Stomach smooth muscle (tissue), 2 donors: ENCODE results near the gene BFSP1.

Experiments
- H3K27ac ChIP-seq: one replicate; pipeline ENCODE4 v1.7.0; 2013; ENCODE audit warnings: mild to moderate bottlenecking, low read length, inconsistent platforms
- H3K27me3 ChIP-seq, 2 donors: one replicate each; pipeline ENCODE4 v1.7.0; 2013; ENCODE audit warnings: low read length in 2 of 2; ENCODE audit not compliant: insufficient read depth in 2 of 2, control insufficient read depth in 1 of 2
- H3K36me3 ChIP-seq, 2 donors: one replicate each; pipeline ENCODE4 v1.7.0; 2013; ENCODE audit warnings: low read length in 2 of 2; ENCODE audit not compliant: control insufficient read depth in 2 of 2, insufficient read depth in 2 of 2
- H3K4me1 ChIP-seq: one replicate; pipeline ENCODE4 v1.7.0; 2013; ENCODE audit warnings: low read length; ENCODE audit not compliant: control insufficient read depth, insufficient read depth
- H3K4me3 ChIP-seq, 2 donors: one replicate each; pipeline ENCODE4 v1.7.0; 2013; ENCODE audit warnings: low read length in 2 of 2
- H3K9ac ChIP-seq, 2 donors: one replicate each; pipeline ENCODE4 v1.7.0; 2013; ENCODE audit warnings: low read length in 2 of 2, mild to moderate bottlenecking in 1 of 2
- H3K9me3 ChIP-seq, 2 donors: one replicate each; pipeline ENCODE4 v1.7.0; 2013; ENCODE audit warnings: low read length in 2 of 2; ENCODE audit not compliant: control insufficient read depth in 2 of 2
- donor health status: healthy.
- donor health status: Pancreatic carcinoma.

The BFSP1 gene

GRCh38 chr20:17446171-17446570, 85.0 kb downstream of the BFSP1 start:
- Histone ChIP-seq H3K27ac (no peak overlapping the region), H3K4me3 (no peak overlapping the region), H3K9ac (no peak overlapping the region), H3K36me3 (no peaks in the 10 kb centered on the region), H3K4me1 (no peaks in the 10 kb centered on the region), H3K9me3 (peaks cover 6 to 7% of the 10 kb centered on the region in 2 donors), H3K27me3 (peaks cover 0 to 12% of the 10 kb centered on the region in 2 donors)

- H3K9ac ChIP-seq: no peak overlapping the region
- peaks cover 0 to 12% of the 10 kb centered on the region in 2 donors for H3K27me3 ChIP-seq
- H3K9me3 ChIP-seq: peaks cover 4 to 7% of the 10 kb centered on the region in 2 donors
- H3K4me1 ChIP-seq: no peaks in the 10 kb centered on the region
- H3K27ac ChIP-seq: no peak overlapping the region
- no peak overlapping the region for H3K4me3 ChIP-seq
- no peaks in the 10 kb centered on the region for H3K36me3 ChIP-seq
These were observed 85.6 kb downstream of the BFSP1 start for GRCh38 chr20:17445543-17445942.

GRCh38 chr20:17444091-17444490, 87.1 kb downstream of the BFSP1 start:
- no peak overlapping the region for H3K9ac ChIP-seq

More at GRCh38 chr20:17444091-17444490, 87.1 kb downstream of the BFSP1 start:
- Histone ChIP-seq H3K4me3 (no peak overlapping the region), H3K27me3 (peaks cover 0 to 12% of the 10 kb centered on the region in 2 donors), H3K9me3 (peaks cover 4 to 7% of the 10 kb centered on the region in 2 donors), H3K4me1 (no peaks in the 10 kb centered on the region), H3K27ac (no peak overlapping the region), H3K36me3 (no peaks in the 10 kb centered on the region)
